Activated CD8-positive, alpha-beta memory T cell treated with anti-CD3 and anti-CD28 coated beads for 1 hour (primary cell): ENCODE measurements around the gene CACNA1D.
"Not testable (repeated sequence)": the region's sequence is repeated elsewhere in the genome, so short reads cannot be mapped to it uniquely, and the experiment has no call there.

Experiments
- DNase-seq, 2 donors: peaks; one replicate each; pipeline ENCODE4 v3.0.0-alpha.2; 2020; ENCODE audit warnings: low read depth in 1 of 2; ENCODE audit errors: extremely low read depth in 1 of 2

Gene CACNA1D

GRCh38 chr3:53612508-53612907 lies 118.1 kb downstream of the CACNA1D start:
- DNase-seq: no peak

- no peak for DNase-seq
Observed at GRCh38 chr3:53613125-53613524, 118.7 kb downstream of the CACNA1D start.

GRCh38 chr3:53614307-53614706 lies 119.9 kb downstream of the CACNA1D start:
- DNase-seq: no peak

GRCh38 chr3:53616321-53616720 lies 121.9 kb downstream of the CACNA1D start:
- no peak for DNase-seq

GRCh38 chr3:53616971-53617892 lies 122.8 kb downstream of the CACNA1D start:
- no peak for DNase-seq

- no peak for DNase-seq
Observed at GRCh38 chr3:53617893-53618523, 123.6 kb downstream of the CACNA1D start.

GRCh38 chr3:53618524-53618906 lies 124.1 kb downstream of the CACNA1D start:
- no peak for DNase-seq

GRCh38 chr3:53618936-53619335 lies 124.5 kb downstream of the CACNA1D start:
- DNase-seq: no peak

- no peak for DNase-seq
Observed at GRCh38 chr3:53624061-53624857, 129.8 kb downstream of the CACNA1D start.

- DNase-seq: no peak
Observed at GRCh38 chr3:53626876-53627275, 132.5 kb downstream of the CACNA1D start.

GRCh38 chr3:53628536-53629401 lies 134.4 kb downstream of the CACNA1D start:
- no peak for DNase-seq

- DNase-seq: no peak
Observed at GRCh38 chr3:53629402-53629723, 135.0 kb downstream of the CACNA1D start.

- DNase-seq: no peak
Observed at GRCh38 chr3:53630547-53630946, 136.1 kb downstream of the CACNA1D start.

GRCh38 chr3:53633197-53633787 lies 138.9 kb downstream of the CACNA1D start:
- DNase-seq: no peak

GRCh38 chr3:53635041-53635440 lies 140.6 kb downstream of the CACNA1D start:
- no peak for DNase-seq

- not testable (repeated sequence) for DNase-seq
Observed at GRCh38 chr3:53638806-53639205, 144.4 kb downstream of the CACNA1D start.

GRCh38 chr3:53641397-53641796 lies 147.0 kb downstream of the CACNA1D start:
- no peak for DNase-seq

- no peak for DNase-seq
Observed at GRCh38 chr3:53642211-53642610, 147.8 kb downstream of the CACNA1D start.

- DNase-seq: no peak
Observed at GRCh38 chr3:53643757-53644156, 149.3 kb downstream of the CACNA1D start.

- DNase-seq: no peak
Observed at GRCh38 chr3:53645754-53646153, 151.3 kb downstream of the CACNA1D start.
